Sigmoid colon (tissue), 7 donors: ENCODE data around the gene TXNRD2. TPM values are rescaled to one million over a fixed set of nuclear protein-coding genes. Genes with fewer than 3 reads are reported as not detected.

Experiments used
- DNase-seq: peaks from one replicate; pipeline ENCODE4 v3.0.0-alpha.2; 2019
- H3K27ac ChIP-seq, 4 donors: fragments of 200-600 bp; sonication (generic); one replicate each; pipeline ENCODE4 v1.5.1; 2016 to 2019; ENCODE audit warnings: mild to moderate bottlenecking in 1 of 4
- H3K27me3 ChIP-seq, 3 donors: fragments of 200-600 bp; sonication (generic); one replicate each; pipeline ENCODE4 v1.5.1; 2019; ENCODE audit warnings: mild to moderate bottlenecking in 1 of 3
- H3K36me3 ChIP-seq, 4 donors: fragments of 200-600 bp; sonication (generic); one replicate each; pipeline ENCODE4 v1.5.1; 2016 to 2019
- H3K4me1 ChIP-seq, 4 donors: fragments of 200-600 bp; sonication (generic); one replicate each; pipeline ENCODE4 v1.5.1; 2017 to 2019
- H3K4me3 ChIP-seq, 4 donors: fragments of 200-600 bp; sonication (generic); one replicate each; pipeline ENCODE4 v1.5.1; 2017 to 2019; ENCODE audit warnings: mild to moderate bottlenecking in 2 of 4, moderate library complexity in 1 of 4
- H3K9me3 ChIP-seq, 4 donors: fragments of 200-600 bp in 3 of 4; sonication (generic) in 3 of 4; one replicate each; pipeline versions ENCODE4 v1.5.1 to v1.6.1; 2013 to 2019
- EP300 ChIP-seq, 4 donors: sonication (generic); formaldehyde crosslinking; IDR thresholded peaks; one replicate each; pipeline ENCODE4 v1.6.1; 2017; ENCODE audit warnings: antibody characterized with exemption in 4 of 4
- POLR2A ChIP-seq, 2 donors: fragments of 450-650 bp; IDR thresholded peaks; one replicate each; pipeline ENCODE4 v1.6.1; 2016; ENCODE audit warnings: antibody characterized with exemption in 2 of 2, mild to moderate bottlenecking in 2 of 2, moderate library complexity in 2 of 2
- POLR2AphosphoS5 ChIP-seq, 4 donors: sonication (generic); formaldehyde crosslinking; IDR thresholded peaks; one replicate each; pipeline ENCODE4 v1.6.1; 2017; ENCODE audit warnings: antibody characterized with exemption in 4 of 4
- WGBS, 2 donors: extraction: QIAGEN DNeasy Blood & Tissue Kit; methylation state at CpG; one replicate each; pipeline ENCODE4 v1.1.7; 2013; 5-methylcytosine and 5-hydroxymethylcytosine counted together
- intact Hi-C: fragments of 100-400 bp; cut with DNase I; formaldehyde crosslinking; loops from one replicate; pipeline ENCODE4 v1.15.1; 2023
- polyA plus RNA-seq, 3 donors: library from polyadenylated mRNA; stranded (reverse); fragments of 200-250 nt; gene quantifications; one replicate each; pipeline ENCODE4 v1.2.3, GENCODE V29; 2013
- total RNA-seq, 4 donors: library from RNA; depleted of rRNA; stranded (reverse); fragments of >200 nt; gene quantifications; one replicate each; pipeline ENCODE4 v1.1.0, GENCODE V29; 2016
- TF ChIP-seq, protein P1 (sequence below), 4 experiments: fragments of 450-650 bp in 3 of 4; fragments of 200-600 bp in 1 of 4; IDR thresholded peaks; one replicate each; pipeline ENCODE4 v1.5.1; 2016 to 2019; ENCODE audit warnings: antibody characterized with exemption in 4 of 4, mild to moderate bottlenecking in 3 of 4, moderate library complexity in 2 of 4
- donor health status: healthy with polysubstance abuse.
- donor health status: Bipolar disorder and iron deficiency.
- donor health status: healthy.

Gene TXNRD2
- total and polyA plus RNA-seq, 7 donors, result 13.2 to 29.6 (median 18.3) TPM

DNA sequence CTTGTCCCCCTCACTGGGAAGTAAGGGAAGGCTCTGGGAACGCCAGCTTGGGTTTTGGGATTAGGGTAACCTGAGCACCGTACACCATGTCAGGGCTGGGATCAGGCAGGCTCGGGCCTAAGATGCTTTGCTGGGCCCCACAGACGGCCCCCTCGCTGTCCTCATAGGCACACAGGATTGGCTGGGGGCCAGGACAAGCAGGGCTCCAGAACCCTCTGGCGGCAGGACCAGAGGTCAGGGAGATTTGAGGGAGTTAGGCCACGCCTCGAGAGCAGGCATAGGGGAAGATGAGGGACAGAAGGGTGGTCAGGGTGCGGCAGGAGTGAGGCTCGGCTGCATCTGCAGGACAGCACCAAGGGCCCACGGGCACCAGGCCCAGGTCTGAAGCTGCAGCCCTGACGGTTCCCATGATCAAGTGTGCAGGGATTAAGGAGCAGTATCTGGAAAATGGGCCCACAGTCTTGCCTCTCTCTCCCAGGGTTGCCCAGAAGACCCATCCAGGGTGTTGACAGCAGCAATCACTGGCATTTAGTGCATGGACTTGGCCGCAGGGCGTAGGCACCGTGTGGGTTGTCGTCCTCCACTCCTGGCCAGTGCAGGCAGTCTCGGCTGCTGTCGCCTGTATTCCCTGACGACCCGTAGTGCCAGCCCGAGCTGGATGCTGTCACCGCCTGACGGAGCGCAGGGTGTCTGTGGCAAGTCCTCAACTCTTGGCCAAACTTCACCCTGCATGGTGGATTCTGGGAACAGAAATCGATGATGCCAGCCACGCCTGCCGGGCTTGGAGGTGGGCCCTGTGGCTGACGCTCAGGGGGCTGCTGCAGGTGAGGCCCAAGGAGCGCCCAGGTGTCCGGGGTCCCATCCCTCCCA, 71.2 kb downstream of the TXNRD2 start:
- peaks cover 0 to 23% (median 13%) of the 10 kb centered on the region in 4 donors for H3K4me1 ChIP-seq
- WGBS, 2 donors, result 82 to 90% methylated on average over 30 of the region's 30 CpGs
- H3K9me3 ChIP-seq, result no peaks in the 10 kb centered on the region
- no peak overlapping the region for H3K4me3 ChIP-seq
- H3K36me3 ChIP-seq, result peaks cover 0 to 6% (median 0%) of the 10 kb centered on the region in 4 donors
- intact Hi-C loops, result no loop called here
- no peaks in the 10 kb centered on the region for H3K27me3 ChIP-seq
- no peak overlapping the region for H3K27ac ChIP-seq
- TF ChIP-seq, protein P1, sequence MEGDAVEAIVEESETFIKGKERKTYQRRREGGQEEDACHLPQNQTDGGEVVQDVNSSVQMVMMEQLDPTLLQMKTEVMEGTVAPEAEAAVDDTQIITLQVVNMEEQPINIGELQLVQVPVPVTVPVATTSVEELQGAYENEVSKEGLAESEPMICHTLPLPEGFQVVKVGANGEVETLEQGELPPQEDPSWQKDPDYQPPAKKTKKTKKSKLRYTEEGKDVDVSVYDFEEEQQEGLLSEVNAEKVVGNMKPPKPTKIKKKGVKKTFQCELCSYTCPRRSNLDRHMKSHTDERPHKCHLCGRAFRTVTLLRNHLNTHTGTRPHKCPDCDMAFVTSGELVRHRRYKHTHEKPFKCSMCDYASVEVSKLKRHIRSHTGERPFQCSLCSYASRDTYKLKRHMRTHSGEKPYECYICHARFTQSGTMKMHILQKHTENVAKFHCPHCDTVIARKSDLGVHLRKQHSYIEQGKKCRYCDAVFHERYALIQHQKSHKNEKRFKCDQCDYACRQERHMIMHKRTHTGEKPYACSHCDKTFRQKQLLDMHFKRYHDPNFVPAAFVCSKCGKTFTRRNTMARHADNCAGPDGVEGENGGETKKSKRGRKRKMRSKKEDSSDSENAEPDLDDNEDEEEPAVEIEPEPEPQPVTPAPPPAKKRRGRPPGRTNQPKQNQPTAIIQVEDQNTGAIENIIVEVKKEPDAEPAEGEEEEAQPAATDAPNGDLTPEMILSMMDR (IDR thresholded peaks at IDR 0.05), result no peak
- TF ChIP-seq POLR2AphosphoS5 (IDR thresholded peaks at IDR 0.05), result no peak
- DNase-seq, result peak; percentile 55

DNA sequence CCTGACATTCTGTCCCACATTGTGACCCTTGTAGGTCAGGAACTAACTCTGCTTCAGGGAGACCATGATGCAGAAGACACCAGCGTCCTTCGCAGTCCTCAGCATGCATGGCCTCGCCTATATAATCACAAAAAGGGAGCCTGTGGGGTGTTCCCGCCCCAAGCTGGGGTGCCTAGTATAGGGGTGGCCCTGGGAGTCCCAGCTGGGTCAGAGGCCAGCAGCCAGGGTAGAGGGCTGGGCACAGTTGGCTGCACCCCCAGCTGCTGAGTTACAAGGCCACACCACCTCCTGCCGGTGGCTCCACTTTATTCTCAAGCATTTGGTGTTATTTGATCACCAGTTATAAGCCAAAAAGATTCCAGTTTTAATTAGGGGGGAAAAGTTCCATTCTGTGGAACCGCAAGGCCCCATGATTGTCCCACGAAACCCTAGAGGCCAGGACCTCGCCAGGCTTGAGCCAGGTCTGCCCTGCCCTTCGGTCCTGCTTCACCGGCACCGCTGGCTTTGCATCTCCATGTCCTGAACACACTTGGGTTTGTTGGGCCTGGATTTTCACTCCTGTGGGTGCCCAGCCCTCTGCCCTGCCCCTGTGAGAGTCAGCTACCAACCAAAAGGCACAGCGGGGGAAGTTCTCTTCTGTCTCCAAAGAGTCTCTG, 72.0 kb downstream of the TXNRD2 start:
- Histone ChIP-seq H3K36me3 (no peaks in the 10 kb centered on the region), H3K27me3 (no peaks in the 10 kb centered on the region), H3K9me3 (no peaks in the 10 kb centered on the region), H3K27ac (no peak overlapping the region), H3K4me3 (no peak overlapping the region), H3K4me1 (peaks cover 0 to 17% (median 9%) of the 10 kb centered on the region in 4 donors)
- peak; percentile 45 for DNase-seq
- TF ChIP-seq POLR2AphosphoS5 (IDR thresholded peaks at IDR 0.05), result no peak
- no peak for TF ChIP-seq EP300 (IDR thresholded peaks at IDR 0.05)
- TF ChIP-seq, protein P1 (IDR thresholded peaks at IDR 0.05), result no peak
- no peak for TF ChIP-seq POLR2A (IDR thresholded peaks at IDR 0.05)
- 67 to 88% methylated on average over 12 of the region's 12 CpGs for WGBS, 2 donors
- intact Hi-C loops, result no loop called here

DNA sequence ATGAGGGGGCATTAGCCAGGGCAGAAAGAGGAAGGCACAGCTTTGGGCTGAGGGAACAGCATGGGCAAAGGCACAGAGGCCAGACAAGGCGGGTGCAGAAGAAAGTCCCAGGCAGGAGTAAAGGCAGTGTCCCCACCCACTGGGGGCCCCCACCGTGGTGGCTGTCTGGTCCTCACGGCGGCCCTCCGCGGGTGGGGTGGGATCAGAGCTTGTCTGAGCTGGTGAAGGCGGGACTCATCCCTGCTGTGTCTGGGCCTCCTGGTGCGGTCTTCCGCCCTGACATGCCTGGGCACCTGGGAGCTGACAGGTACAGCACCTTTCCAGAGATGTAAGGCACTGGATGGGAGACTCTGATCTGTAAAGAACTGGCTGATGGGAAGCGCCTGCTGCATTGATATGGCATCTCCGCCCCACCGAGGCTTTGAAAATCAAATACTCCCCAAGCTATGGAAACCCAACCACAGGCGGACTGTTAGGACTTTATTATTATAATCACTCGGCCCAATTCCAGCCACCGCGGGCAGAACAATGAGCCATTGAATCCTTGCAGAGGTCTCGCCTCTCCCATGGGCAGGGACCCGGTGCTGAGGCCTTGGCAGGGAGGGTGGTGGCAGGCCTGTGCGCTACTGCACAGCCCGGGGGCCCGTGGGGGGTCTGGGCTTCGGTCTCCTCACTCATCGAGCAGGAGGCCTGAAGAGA, 72.7 kb downstream of the TXNRD2 start:
- intact Hi-C loops, result no loop called here
- peaks cover 0 to 10% (median 5%) of the 10 kb centered on the region in 4 donors for H3K4me1 ChIP-seq
- no peaks in the 10 kb centered on the region for H3K27me3 ChIP-seq
- TF ChIP-seq POLR2A (IDR thresholded peaks at IDR 0.05) (no peak), EP300 (IDR thresholded peaks at IDR 0.05) (no peak), POLR2AphosphoS5 (IDR thresholded peaks at IDR 0.05) (no peak)
- TF ChIP-seq, protein P1 (IDR thresholded peaks at IDR 0.05), result no peak
- WGBS, 2 donors, result 19 to 66% methylated on average over 23 of the region's 23 CpGs
- no peak overlapping the region for H3K4me3 ChIP-seq
- H3K9me3 ChIP-seq, result no peaks in the 10 kb centered on the region
- peak; percentile 58 for DNase-seq
- H3K27ac ChIP-seq, result no peak overlapping the region
- H3K36me3 ChIP-seq, result no peaks in the 10 kb centered on the region

DNA sequence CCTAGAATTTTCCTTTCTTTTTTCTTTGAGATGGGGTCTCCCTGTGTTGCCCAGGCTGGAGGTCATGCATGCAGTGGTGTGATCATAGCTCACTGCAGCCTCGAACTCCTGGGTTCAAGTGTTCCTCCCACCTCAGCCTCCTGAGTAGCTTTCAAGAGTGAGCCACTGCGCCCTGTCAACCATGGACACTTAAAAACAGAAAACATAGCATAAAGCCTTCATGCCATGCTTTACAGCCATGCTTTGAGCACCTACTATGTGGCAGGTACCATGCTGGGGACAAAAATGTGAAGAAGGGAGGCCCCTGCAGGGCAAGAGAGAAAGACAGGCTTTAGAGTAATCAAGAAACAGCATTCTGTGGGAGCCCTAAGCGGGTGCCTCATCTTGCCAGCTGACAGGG, 73.3 kb downstream of the TXNRD2 start:
- peaks cover 0 to 4% (median 2%) of the 10 kb centered on the region in 4 donors for H3K4me1 ChIP-seq
- 72 to 90% methylated on average over 3 of the region's 3 CpGs for WGBS, 2 donors
- no peaks in the 10 kb centered on the region for H3K9me3 ChIP-seq
- H3K27ac ChIP-seq, result no peak overlapping the region
- no peaks in the 10 kb centered on the region for H3K27me3 ChIP-seq
- intact Hi-C loops, result no loop called here
- H3K36me3 ChIP-seq, result no peaks in the 10 kb centered on the region
- H3K4me3 ChIP-seq, result no peak overlapping the region
- DNase-seq, result no peak
- TF ChIP-seq EP300 (IDR thresholded peaks at IDR 0.05) (no peak), POLR2AphosphoS5 (IDR thresholded peaks at IDR 0.05) (no peak), POLR2A (IDR thresholded peaks at IDR 0.05) (no peak)
- TF ChIP-seq, protein P1 (IDR thresholded peaks at IDR 0.05), result no peak
